ENCODE data around the gene RRAGC. TPM values are rescaled to one million over a fixed set of nuclear protein-coding genes. Genes with fewer than 3 reads are reported as not detected.

Gene RRAGC
- total and polyA plus RNA-seq, 9 of the 15 experiments (the other 6 are each of a cell fraction or from before 2014, with no cell fraction given), result 3.9 to 16.9 (median 10.9) TPM

DNA sequence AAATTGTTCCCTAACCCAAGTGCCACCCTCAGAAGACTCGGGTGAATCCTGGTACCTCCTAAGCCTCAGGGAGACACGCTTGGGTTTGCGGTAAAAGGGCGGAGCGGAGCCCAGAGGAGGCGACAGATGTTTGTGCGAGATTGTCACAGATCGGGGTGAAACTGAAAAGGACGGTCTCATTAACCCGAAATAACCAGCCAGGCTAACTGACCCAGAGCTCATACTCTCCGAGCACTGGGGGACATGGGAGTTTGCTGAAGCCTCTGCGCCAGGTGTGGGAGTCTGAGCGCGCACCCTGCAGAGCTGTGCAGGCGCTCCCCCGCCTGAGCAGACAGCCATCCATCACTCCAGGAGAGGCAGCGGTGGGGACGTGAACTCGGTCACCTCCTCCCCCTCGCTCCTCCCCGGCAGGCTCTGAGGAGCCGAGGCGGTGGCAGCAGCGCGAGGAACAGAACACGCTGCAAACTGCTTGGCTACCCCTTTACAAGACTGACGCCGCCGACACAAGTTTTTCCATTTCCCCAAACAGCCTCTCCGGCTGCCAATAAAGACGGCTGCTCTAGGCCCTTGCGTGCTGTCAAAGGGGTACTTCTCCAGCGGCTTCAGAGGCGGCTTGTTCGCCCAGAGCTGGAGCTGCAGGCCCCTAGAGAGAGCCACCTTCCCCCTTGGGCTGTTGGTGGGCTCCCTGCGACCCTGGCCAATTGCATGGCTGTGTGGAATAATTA lies 43.5 kb downstream of the RRAGC start (continued):
- TF ChIP-seq CBFA2T2 (conservative IDR thresholded peaks at IDR 0.05) (peak; percentile 95), KHSRP (IDR thresholded peaks at IDR 0.05) (no peak), MEIS2 (IDR thresholded peaks at IDR 0.05; ENCODE audit: partially characterized antibody) (peak; percentile 100), PHF8 (IDR thresholded peaks at IDR 0.05; ENCODE audit: borderline replicate concordance, low read length) (peak; percentile 53; the same call in 1 of the 2 replicates), NEUROD1 (IDR thresholded peaks at IDR 0.05; ENCODE audit: borderline replicate concordance, low read depth, low read length, partially characterized antibody) (peak; percentile 78), HNRNPH1 (optimal IDR thresholded peaks at IDR 0.05; ENCODE audit: low read depth, low read length) (no peak), TRIM24 (IDR thresholded peaks at IDR 0.05) (peak; percentile 85 to 95), ZNF24 (IDR thresholded peaks at IDR 0.05) (0 out of 2 replicates have a peak, but pooled peaks have one; percentile 53), ZKSCAN8 (CRISPR knock-in tag; IDR thresholded peaks at IDR 0.05) (no peak; the same call in 1 of the 2 replicates), CBX1 (IDR thresholded peaks at IDR 0.05; ENCODE audit: low read depth) (peak; percentile 73), HMG20B (CRISPR knock-in tag; IDR thresholded peaks at IDR 0.05) (no peak), ZNF431 (CRISPR knock-in tag; IDR thresholded peaks at IDR 0.05) (no peak), NR1H2 (CRISPR knock-in tag; IDR thresholded peaks at IDR 0.05) (no peak), ZNF311 (CRISPR knock-in tag; IDR thresholded peaks at IDR 0.05) (no peak), ZNF384 (IDR thresholded peaks at IDR 0.05; ENCODE audit: low read depth, low read length) (0 out of 2 replicates have a peak, but pooled peaks have one; percentile 48), CREBBP (IDR thresholded peaks at IDR 0.05; ENCODE audit: low read depth, low read length) (no peak), ZNF184 (CRISPR knock-in tag; IDR thresholded peaks at IDR 0.05) (no peak), BCOR (IDR thresholded peaks at IDR 0.05) (peak; percentile 97), NFYB (IDR thresholded peaks at IDR 0.05; ENCODE audit: extremely low read depth, insufficient read length) (no peak), EGR1 (conservative IDR thresholded peaks at IDR 0.05) (peak; percentile 92)
- TF ChIP-seq, protein P1, sequence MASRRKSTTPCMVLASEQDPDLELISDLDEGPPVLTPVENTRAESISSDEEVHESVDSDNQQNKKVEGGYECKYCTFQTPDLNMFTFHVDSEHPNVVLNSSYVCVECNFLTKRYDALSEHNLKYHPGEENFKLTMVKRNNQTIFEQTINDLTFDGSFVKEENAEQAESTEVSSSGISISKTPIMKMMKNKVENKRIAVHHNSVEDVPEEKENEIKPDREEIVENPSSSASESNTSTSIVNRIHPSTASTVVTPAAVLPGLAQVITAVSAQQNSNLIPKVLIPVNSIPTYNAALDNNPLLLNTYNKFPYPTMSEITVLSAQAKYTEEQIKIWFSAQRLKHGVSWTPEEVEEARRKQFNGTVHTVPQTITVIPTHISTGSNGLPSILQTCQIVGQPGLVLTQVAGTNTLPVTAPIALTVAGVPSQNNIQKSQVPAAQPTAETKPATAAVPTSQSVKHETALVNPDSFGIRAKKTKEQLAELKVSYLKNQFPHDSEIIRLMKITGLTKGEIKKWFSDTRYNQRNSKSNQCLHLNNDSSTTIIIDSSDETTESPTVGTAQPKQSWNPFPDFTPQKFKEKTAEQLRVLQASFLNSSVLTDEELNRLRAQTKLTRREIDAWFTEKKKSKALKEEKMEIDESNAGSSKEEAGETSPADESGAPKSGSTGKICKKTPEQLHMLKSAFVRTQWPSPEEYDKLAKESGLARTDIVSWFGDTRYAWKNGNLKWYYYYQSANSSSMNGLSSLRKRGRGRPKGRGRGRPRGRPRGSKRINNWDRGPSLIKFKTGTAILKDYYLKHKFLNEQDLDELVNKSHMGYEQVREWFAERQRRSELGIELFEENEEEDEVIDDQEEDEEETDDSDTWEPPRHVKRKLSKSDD (conservative IDR thresholded peaks at IDR 0.05; ENCODE audit: low read length), result no peak
- TF ChIP-seq, protein P2, sequence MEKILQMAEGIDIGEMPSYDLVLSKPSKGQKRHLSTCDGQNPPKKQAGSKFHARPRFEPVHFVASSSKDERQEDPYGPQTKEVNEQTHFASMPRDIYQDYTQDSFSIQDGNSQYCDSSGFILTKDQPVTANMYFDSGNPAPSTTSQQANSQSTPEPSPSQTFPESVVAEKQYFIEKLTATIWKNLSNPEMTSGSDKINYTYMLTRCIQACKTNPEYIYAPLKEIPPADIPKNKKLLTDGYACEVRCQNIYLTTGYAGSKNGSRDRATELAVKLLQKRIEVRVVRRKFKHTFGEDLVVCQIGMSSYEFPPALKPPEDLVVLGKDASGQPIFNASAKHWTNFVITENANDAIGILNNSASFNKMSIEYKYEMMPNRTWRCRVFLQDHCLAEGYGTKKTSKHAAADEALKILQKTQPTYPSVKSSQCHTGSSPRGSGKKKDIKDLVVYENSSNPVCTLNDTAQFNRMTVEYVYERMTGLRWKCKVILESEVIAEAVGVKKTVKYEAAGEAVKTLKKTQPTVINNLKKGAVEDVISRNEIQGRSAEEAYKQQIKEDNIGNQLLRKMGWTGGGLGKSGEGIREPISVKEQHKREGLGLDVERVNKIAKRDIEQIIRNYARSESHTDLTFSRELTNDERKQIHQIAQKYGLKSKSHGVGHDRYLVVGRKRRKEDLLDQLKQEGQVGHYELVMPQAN (IDR thresholded peaks at IDR 0.05; ENCODE audit: borderline replicate concordance), result no peak
